GM13976 (cell line): ENCODE results near the gene ANTXR1.
"Not testable (repeated sequence)": the region's sequence is repeated elsewhere in the genome, so short reads cannot be mapped to it uniquely, and the experiment has no call there.

Experiments
- DNase-seq: peaks from one replicate; pipeline ENCODE4 v3.0.0; 2012; ENCODE audit warnings: low spot score
- CTCF ChIP-seq: IDR thresholded peaks from 2 replicates; pipeline ENCODE4 v1.5.1; 2012; ENCODE audit warnings: borderline replicate concordance, mild to moderate bottlenecking; ENCODE audit not compliant: insufficient read depth; ENCODE audit errors: extremely low read depth, missing control alignments, control extremely low read depth
- in situ Hi-C: fragments of 300-500 bp; cut with MboI; formaldehyde crosslinking; loops from one replicate; pipeline ENCODE4 v1.12.0; 2022; ENCODE audit warnings: low sequenced_read_pairs, mixed read lengths, inconsistent platforms; ENCODE audit not compliant: unreplicated experiment

ANTXR1 gene

GRCh38 chr2:69170661-69171060 lies 157.7 kb downstream of the ANTXR1 start:
- in situ Hi-C loops = no loop called here

GRCh38 chr2:69171116-69171896 lies 158.3 kb downstream of the ANTXR1 start:
- DNase-seq = no peak
- TF ChIP-seq CTCF = no peak
- in situ Hi-C loops = no loop called here

More at GRCh38 chr2:69170661-69171060, 157.7 kb downstream of the ANTXR1 start:
- TF ChIP-seq CTCF = no peak
- no peak for DNase-seq

- in situ Hi-C loops = no loop called here
- no peak for DNase-seq
- no peak for TF ChIP-seq CTCF
These were observed 159.0 kb downstream of the ANTXR1 start for GRCh38 chr2:69171897-69172525.

GRCh38 chr2:69173706-69174105 lies 160.7 kb downstream of the ANTXR1 start:
- no peak for DNase-seq
- in situ Hi-C loops = no loop called here
- no peak for TF ChIP-seq CTCF

GRCh38 chr2:69174211-69174610 lies 161.2 kb downstream of the ANTXR1 start:
- in situ Hi-C loops, DNase-seq: not testable (repeated sequence)

- no peak for DNase-seq
- in situ Hi-C loops = no loop called here
- TF ChIP-seq CTCF = no peak
These were observed 163.1 kb downstream of the ANTXR1 start for GRCh38 chr2:69175790-69176715.

GRCh38 chr2:69177063-69177771 lies 164.2 kb downstream of the ANTXR1 start:
- in situ Hi-C loops = no loop called here
- no peak for DNase-seq
- no peak for TF ChIP-seq CTCF
